Measurements from ENCODE around the gene TBC1D2B. TPM values are rescaled to one million over a fixed set of nuclear protein-coding genes. Genes with fewer than 3 reads are reported as not detected.
A peak's percentile ranks its signal among the peaks of the same experiment; 100 is the strongest.
"Not testable (repeated sequence)": the region's sequence is repeated elsewhere in the genome, so short reads cannot be mapped to it uniquely, and the experiment has no call there.

The TBC1D2B gene
- total and polyA plus RNA-seq, 9 donors, result 42.3 to 146 (median 115) TPM

- H3K4me1 ChIP-seq (ENCODE audit: insufficient read depth), result peaks cover 7% of the 10 kb centered on the region
- TF ChIP-seq EP300 (IDR thresholded peaks at IDR 0.05) (no peak), POLR2A (IDR thresholded peaks at IDR 0.05) (no peak)
- TF ChIP-seq, protein P1, sequence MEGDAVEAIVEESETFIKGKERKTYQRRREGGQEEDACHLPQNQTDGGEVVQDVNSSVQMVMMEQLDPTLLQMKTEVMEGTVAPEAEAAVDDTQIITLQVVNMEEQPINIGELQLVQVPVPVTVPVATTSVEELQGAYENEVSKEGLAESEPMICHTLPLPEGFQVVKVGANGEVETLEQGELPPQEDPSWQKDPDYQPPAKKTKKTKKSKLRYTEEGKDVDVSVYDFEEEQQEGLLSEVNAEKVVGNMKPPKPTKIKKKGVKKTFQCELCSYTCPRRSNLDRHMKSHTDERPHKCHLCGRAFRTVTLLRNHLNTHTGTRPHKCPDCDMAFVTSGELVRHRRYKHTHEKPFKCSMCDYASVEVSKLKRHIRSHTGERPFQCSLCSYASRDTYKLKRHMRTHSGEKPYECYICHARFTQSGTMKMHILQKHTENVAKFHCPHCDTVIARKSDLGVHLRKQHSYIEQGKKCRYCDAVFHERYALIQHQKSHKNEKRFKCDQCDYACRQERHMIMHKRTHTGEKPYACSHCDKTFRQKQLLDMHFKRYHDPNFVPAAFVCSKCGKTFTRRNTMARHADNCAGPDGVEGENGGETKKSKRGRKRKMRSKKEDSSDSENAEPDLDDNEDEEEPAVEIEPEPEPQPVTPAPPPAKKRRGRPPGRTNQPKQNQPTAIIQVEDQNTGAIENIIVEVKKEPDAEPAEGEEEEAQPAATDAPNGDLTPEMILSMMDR (IDR thresholded peaks at IDR 0.05), result no peak
- DNase-seq, result peak in 2 of 5 donors; percentile 8 to 9
- H3K9me3 ChIP-seq, result no peaks in the 10 kb centered on the region
- H3K27me3 ChIP-seq, result no peaks in the 10 kb centered on the region
- H3K27ac ChIP-seq, result no peak overlapping the region
- no peak overlapping the region for H3K4me3 ChIP-seq
- intact Hi-C loops (cut with DNase I), result no loop called here
- H3K36me3 ChIP-seq, result no peaks in the 10 kb centered on the region
- WGBS, 3 donors, result 80 to 88% (median 87%) methylated on average over 7 to 8 of the region's 8 CpGs
These were observed 97.4 kb downstream of the TBC1D2B start for GRCh38 chr15:77980098-77980497.

DNA sequence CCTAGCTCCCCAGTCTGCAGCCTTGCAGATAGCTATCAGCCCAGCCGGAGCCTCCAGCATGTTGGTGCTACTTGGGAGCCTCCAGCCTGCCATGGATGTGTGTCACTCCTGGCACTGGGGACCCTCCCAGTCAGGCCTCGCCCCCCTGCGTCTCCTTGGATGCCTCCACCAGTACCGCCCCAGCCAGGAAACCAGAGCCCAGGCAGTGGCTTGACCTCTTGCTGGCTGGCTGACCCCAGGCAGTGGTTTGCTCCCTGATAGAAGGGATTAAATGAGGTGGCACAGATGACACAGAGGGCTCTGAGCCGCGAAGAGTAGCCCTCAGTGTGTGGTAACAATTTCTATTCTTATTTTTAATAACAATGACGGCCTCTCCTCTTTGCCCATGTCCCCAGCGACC is 98.4 kb downstream of the TBC1D2B start:
- H3K4me3 ChIP-seq; H3K9me3 ChIP-seq; intact Hi-C loops (cut with DNase I); H3K36me3 ChIP-seq; H3K27me3 ChIP-seq; H3K4me1 ChIP-seq (ENCODE audit: insufficient read depth); H3K27ac ChIP-seq: not testable (repeated sequence)
- 81 to 94% (median 88%) methylated on average over 7 of the region's 8 CpGs for WGBS, 3 donors
- peak in 2 of 5 donors; percentile 14 to 16 for DNase-seq

DNA sequence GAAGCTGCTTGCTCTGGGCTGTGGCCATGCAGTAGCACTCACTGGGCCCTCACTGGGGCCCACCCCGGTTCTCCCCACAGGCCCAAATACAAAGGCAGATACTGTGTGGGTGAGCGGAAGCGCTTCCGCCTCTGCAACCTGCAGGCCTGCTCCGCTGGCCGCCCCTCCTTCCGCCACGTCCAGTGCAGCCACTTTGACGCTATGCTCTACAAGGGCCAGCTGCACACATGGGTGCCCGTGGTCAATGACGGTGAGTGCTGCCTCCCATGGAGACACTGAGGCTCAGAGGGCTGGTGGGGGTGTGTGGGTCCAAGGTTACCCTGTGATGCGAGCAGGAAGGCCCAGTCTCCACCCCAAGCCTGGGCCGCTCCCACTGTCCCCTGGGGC is 98.8 kb downstream of the TBC1D2B start:
- H3K36me3 ChIP-seq; intact Hi-C loops (cut with DNase I); H3K27me3 ChIP-seq; H3K9me3 ChIP-seq; H3K4me3 ChIP-seq; H3K27ac ChIP-seq: not testable (repeated sequence)
- H3K4me1 ChIP-seq (ENCODE audit: insufficient read depth), result peaks cover 11% of the 10 kb centered on the region
- peak in 2 of 5 donors; percentile 5 to 6 for DNase-seq
- WGBS, 3 donors, result 61 to 91% methylated on average over 2 to 11 of the region's 13 CpGs; no CpG with 5 or more reads in 1 of the 3 donors

- 91 to 95% (median 94%) methylated on average over 18 of the region's 19 CpGs for WGBS, 3 donors
These were observed 99.4 kb downstream of the TBC1D2B start for GRCh38 chr15:77977903-77978758.

GRCh38 chr15:77976760-77977525 is 100.6 kb downstream of the TBC1D2B start:
- H3K36me3 ChIP-seq; H3K9me3 ChIP-seq; intact Hi-C loops (cut with DNase I); H3K27me3 ChIP-seq; H3K27ac ChIP-seq; H3K4me3 ChIP-seq; H3K4me1 ChIP-seq (ENCODE audit: insufficient read depth): not testable (repeated sequence)
- WGBS, 3 donors, result 85 to 89% (median 89%) methylated on average over 5 to 26 of the region's 26 CpGs
- DNase-seq, result peak in 2 of 5 donors; percentile 19 to 31

More at GRCh38 chr15:77977903-77978758, 99.4 kb downstream of the TBC1D2B start:
- H3K27ac ChIP-seq; H3K9me3 ChIP-seq; H3K27me3 ChIP-seq; intact Hi-C loops (cut with DNase I); H3K4me3 ChIP-seq; H3K4me1 ChIP-seq (ENCODE audit: insufficient read depth); H3K36me3 ChIP-seq: not testable (repeated sequence)
- DNase-seq, result peak in 2 of 5 donors; percentile 15

GRCh38 chr15:77976095-77976450 is 101.4 kb downstream of the TBC1D2B start:
- peak in 1 of 5 donors; percentile 11 for DNase-seq
- H3K27ac ChIP-seq; H3K27me3 ChIP-seq; H3K4me1 ChIP-seq (ENCODE audit: insufficient read depth); intact Hi-C loops (cut with DNase I); H3K9me3 ChIP-seq; H3K36me3 ChIP-seq; H3K4me3 ChIP-seq: not testable (repeated sequence)
- 95 to 97% (median 96%) methylated on average over 6 to 11 of the region's 11 CpGs for WGBS, 3 donors
